H1 (cell line): ENCODE results near the gene DGAT2. TPM values are rescaled to one million over a fixed set of nuclear protein-coding genes. Genes with fewer than 3 reads are reported as not detected.

ENCODE experiments used
- CBX5 ChIP-seq: fragments of 300-800, 300-1000 bp; sonication (generic); IDR thresholded peaks from 2 replicates; pipeline ENCODE4 v1.7.1; 2016; ENCODE audit warnings: antibody characterized with exemption, low read length, low read depth
- CBX8 ChIP-seq: fragments of 300-800, 300-1000 bp; sonication (generic); IDR thresholded peaks from 2 replicates; pipeline ENCODE4 v1.7.1; 2016; ENCODE audit warnings: low read depth, low read length, borderline replicate concordance
- CHD1 ChIP-seq: IDR thresholded peaks from 2 replicates; pipeline ENCODE4 v1.6.1; 2012; ENCODE audit warnings: low read depth, low read length, improper control_type of control experiment
- GTF2F1 ChIP-seq: IDR thresholded peaks from 2 replicates; pipeline ENCODE4 v1.6.1; 2012; ENCODE audit warnings: low read depth, low read length, improper control_type of control experiment, borderline replicate concordance
- polyA plus RNA-seq, 7 experiments: library from polyadenylated mRNA; depleted of rRNA in 3 of 7; stranded (reverse) in 5 of 7; unstranded in 2 of 7; fragments of >200 nt in 5 of 7; fragments of 200-250 nt in 2 of 7; gene quantifications; 1 replicate in 5 of 7; 2 replicates in 1 of 7; 4 replicates in 1 of 7; pipeline versions ENCODE4 v1.2.1 to v1.2.3, GENCODE V29; 2011 to 2013; ENCODE audit warnings: missing spikeins in 2 of 7, mixed read lengths in 2 of 7
- total RNA-seq: library from RNA; stranded (reverse); fragmentation: NEBNext Ultra II Directional; extraction: Animal tissue kit (Norgen Biotek cat#: 25700); gene quantifications from 2 replicates; pipeline ENCODE4 v1.2.1, GENCODE V29; 2021

The DGAT2 gene
- total and polyA plus RNA-seq, 2 of the 8 experiments (the other 6 are each of a cell fraction or from before 2014, with no cell fraction given): 3.2 to 5.9 TPM

GRCh38 chr11:75822541-75822940 is 54.0 kb downstream of the DGAT2 start (continued):
- TF ChIP-seq CBX5 (no peak), CBX8 (no peak), CHD1 (no peak), GTF2F1 (no peak)
- TF ChIP-seq, all 59 proteins: peak for 0
